ENCODE measurements around the gene TCF23.
"Not testable (repeated sequence)": the region's sequence is repeated elsewhere in the genome, so short reads cannot be mapped to it uniquely, and the experiment has no call there.

Gene TCF23

GRCh38 chr2:27155069-27155520 lies 6.3 kb downstream of the TCF23 start:
- no peak for DNase-seq

- no peak for DNase-seq
Measured at GRCh38 chr2:27158468-27158867, 9.7 kb downstream of the TCF23 start.

GRCh38 chr2:27159271-27159670 lies 10.5 kb downstream of the TCF23 start:
- no peak for DNase-seq

- no peak for DNase-seq
Measured at GRCh38 chr2:27160191-27160590, 11.4 kb downstream of the TCF23 start.

- no peak for DNase-seq
Measured at GRCh38 chr2:27162151-27163121, 13.6 kb downstream of the TCF23 start.

GRCh38 chr2:27164960-27165763 lies 16.4 kb downstream of the TCF23 start:
- DNase-seq = no peak

GRCh38 chr2:27170581-27171337 lies 22.0 kb downstream of the TCF23 start:
- DNase-seq = no peak

- DNase-seq = no peak
Measured at GRCh38 chr2:27171351-27171848, 22.6 kb downstream of the TCF23 start.

GRCh38 chr2:27174638-27175037 lies 25.8 kb downstream of the TCF23 start:
- DNase-seq = no peak

GRCh38 chr2:27175330-27175729 lies 26.5 kb downstream of the TCF23 start:
- DNase-seq = no peak

GRCh38 chr2:27175781-27176180 lies 27.0 kb downstream of the TCF23 start:
- DNase-seq = not testable (repeated sequence)

- DNase-seq = no peak
Measured at GRCh38 chr2:27177441-27178351, 28.9 kb downstream of the TCF23 start.

GRCh38 chr2:27178469-27178868 lies 29.7 kb downstream of the TCF23 start:
- no peak for DNase-seq

GRCh38 chr2:27179344-27180000 lies 30.7 kb downstream of the TCF23 start:
- DNase-seq = no peak

GRCh38 chr2:27182346-27182745 lies 33.5 kb downstream of the TCF23 start:
- DNase-seq = no peak

- DNase-seq = no peak
Measured at GRCh38 chr2:27184115-27184514, 35.3 kb downstream of the TCF23 start.

GRCh38 chr2:27185331-27186026 lies 36.7 kb downstream of the TCF23 start:
- no peak for DNase-seq

- DNase-seq = no peak
Measured at GRCh38 chr2:27186613-27187345, 38.0 kb downstream of the TCF23 start.

GRCh38 chr2:27189989-27190388 lies 41.2 kb downstream of the TCF23 start:
- no peak for DNase-seq

Measured in NCI-H2081 treated with DMSO at 0.1 percent for 48 hours (cell line).